GM18867 (cell line): ENCODE measurements around the gene TMEM45A.
"Not testable (repeated sequence)": the region's sequence is repeated elsewhere in the genome, so short reads cannot be mapped to it uniquely, and the experiment has no call there.

Experiments used
- ATAC-seq: cut with Tn5 transposase; IDR thresholded peaks from one replicate; pipeline ENCODE4 v1.9.1; 2021; ENCODE audit warnings: mild to moderate bottlenecking, moderate library complexity; ENCODE audit not compliant: unreplicated experiment

TMEM45A gene

GRCh38 chr3:100563652-100564211 is 71.3 kb downstream of the TMEM45A start:
- ATAC-seq, result no peak

- ATAC-seq, result no peak
Measured at GRCh38 chr3:100570811-100571210, 78.4 kb downstream of the TMEM45A start.

- no peak for ATAC-seq
Measured at GRCh38 chr3:100574536-100574935, 82.1 kb downstream of the TMEM45A start.

GRCh38 chr3:100575704-100576103 is 83.3 kb downstream of the TMEM45A start:
- ATAC-seq, result no peak

- ATAC-seq, result no peak
Measured at GRCh38 chr3:100577382-100578008, 85.1 kb downstream of the TMEM45A start.

- no peak for ATAC-seq
Measured at GRCh38 chr3:100578646-100579045, 86.2 kb downstream of the TMEM45A start.

GRCh38 chr3:100580147-100580546 is 87.7 kb downstream of the TMEM45A start:
- ATAC-seq, result no peak

- no peak for ATAC-seq
Measured at GRCh38 chr3:100581650-100582049, 89.2 kb downstream of the TMEM45A start.

GRCh38 chr3:100582157-100582556 is 89.7 kb downstream of the TMEM45A start:
- not testable (repeated sequence) for ATAC-seq

GRCh38 chr3:100584101-100584660 is 91.8 kb downstream of the TMEM45A start:
- ATAC-seq, result no peak

- ATAC-seq, result no peak
Measured at GRCh38 chr3:100586832-100587231, 94.4 kb downstream of the TMEM45A start.

GRCh38 chr3:100588251-100588650 is 95.8 kb downstream of the TMEM45A start:
- ATAC-seq, result no peak

- ATAC-seq, result peak; percentile 80
Measured at GRCh38 chr3:100590114-100590839, 97.9 kb downstream of the TMEM45A start.

- no peak for ATAC-seq
Measured at GRCh38 chr3:100590840-100591147, 98.4 kb downstream of the TMEM45A start.

GRCh38 chr3:100591411-100591810 is 99.0 kb downstream of the TMEM45A start:
- no peak for ATAC-seq

GRCh38 chr3:100600181-100601042 is 108.0 kb downstream of the TMEM45A start:
- no peak for ATAC-seq

- peak; percentile 40 for ATAC-seq
Measured at GRCh38 chr3:100602506-100603444, 110.4 kb downstream of the TMEM45A start.

GRCh38 chr3:100603469-100603868 is 111.0 kb downstream of the TMEM45A start:
- peak; percentile 39 for ATAC-seq

GRCh38 chr3:100605358-100605757 is 112.9 kb downstream of the TMEM45A start:
- no peak for ATAC-seq

GRCh38 chr3:100606894-100607512 is 114.6 kb downstream of the TMEM45A start:
- ATAC-seq, result peak; percentile 85
